Measurements from ENCODE around the gene PLA2G4F.

Gene PLA2G4F

DNA sequence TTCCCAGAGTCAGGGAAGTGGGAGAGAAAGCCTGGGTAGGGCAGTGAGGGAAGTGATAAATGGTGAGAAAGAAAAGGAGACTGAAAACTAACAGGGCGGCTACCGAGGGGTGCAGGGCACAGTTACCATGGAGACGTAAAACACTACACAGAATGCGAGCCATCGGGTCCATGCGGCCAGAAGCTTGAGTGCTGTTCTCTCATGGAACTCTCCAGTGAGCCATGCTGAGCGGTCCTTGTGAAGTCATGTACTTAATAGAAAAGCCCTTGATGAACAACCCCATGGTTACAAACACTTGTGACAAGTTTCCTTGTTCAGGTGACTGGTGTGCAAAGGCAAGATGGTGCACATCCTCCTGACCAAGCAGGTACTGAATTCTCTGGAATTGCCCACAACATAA, 3.7 kb upstream of the PLA2G4F start:
- in situ Hi-C loops (cut with MboI; ENCODE audit: low sequenced_read_pairs, unreplicated experiment): no loop called here
- no peak for DNase-seq (ENCODE audit: low spot score)
- TF ChIP-seq, protein P1, sequence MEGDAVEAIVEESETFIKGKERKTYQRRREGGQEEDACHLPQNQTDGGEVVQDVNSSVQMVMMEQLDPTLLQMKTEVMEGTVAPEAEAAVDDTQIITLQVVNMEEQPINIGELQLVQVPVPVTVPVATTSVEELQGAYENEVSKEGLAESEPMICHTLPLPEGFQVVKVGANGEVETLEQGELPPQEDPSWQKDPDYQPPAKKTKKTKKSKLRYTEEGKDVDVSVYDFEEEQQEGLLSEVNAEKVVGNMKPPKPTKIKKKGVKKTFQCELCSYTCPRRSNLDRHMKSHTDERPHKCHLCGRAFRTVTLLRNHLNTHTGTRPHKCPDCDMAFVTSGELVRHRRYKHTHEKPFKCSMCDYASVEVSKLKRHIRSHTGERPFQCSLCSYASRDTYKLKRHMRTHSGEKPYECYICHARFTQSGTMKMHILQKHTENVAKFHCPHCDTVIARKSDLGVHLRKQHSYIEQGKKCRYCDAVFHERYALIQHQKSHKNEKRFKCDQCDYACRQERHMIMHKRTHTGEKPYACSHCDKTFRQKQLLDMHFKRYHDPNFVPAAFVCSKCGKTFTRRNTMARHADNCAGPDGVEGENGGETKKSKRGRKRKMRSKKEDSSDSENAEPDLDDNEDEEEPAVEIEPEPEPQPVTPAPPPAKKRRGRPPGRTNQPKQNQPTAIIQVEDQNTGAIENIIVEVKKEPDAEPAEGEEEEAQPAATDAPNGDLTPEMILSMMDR (IDR thresholded peaks at IDR 0.05; ENCODE audit: borderline replicate concordance, control extremely low read depth, extremely low read depth, insufficient read depth, missing control alignments): no peak

DNA sequence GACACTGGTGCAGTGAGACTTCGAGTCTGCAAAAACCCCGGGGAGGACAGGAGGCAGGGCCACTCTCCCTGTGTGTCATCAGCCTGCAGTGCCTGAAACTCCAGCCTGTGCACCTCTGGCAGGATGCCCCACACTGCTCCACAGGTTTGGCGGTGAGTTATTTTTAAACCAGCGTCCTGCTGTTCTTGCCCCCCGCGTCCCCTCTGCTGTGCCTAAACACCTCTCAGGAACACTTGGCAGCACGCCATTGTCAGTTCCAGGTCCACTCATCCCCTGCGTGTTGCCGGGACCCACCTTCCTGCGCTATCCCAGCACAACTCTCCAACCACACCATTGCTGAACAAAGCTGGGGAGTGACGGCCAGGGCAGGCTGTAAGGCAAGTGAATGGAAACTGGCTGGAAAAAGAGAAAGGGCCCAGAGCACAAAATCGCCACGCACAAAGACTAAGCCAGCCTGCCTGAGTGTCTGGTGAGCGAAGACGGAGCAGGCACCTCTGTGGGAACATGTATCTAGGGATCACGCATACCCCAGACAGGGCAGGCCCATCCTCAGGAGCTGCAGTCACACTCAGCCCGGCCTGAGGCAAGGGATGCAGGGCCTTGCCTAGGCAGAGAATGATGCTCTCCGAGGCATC, 3.1 kb upstream of the PLA2G4F start:
- in situ Hi-C loops (cut with MboI; ENCODE audit: low sequenced_read_pairs, unreplicated experiment): no loop called here
- DNase-seq (ENCODE audit: low spot score): no peak
- TF ChIP-seq, protein P1 (IDR thresholded peaks at IDR 0.05; ENCODE audit: borderline replicate concordance, control extremely low read depth, extremely low read depth, insufficient read depth, missing control alignments): no peak

DNA sequence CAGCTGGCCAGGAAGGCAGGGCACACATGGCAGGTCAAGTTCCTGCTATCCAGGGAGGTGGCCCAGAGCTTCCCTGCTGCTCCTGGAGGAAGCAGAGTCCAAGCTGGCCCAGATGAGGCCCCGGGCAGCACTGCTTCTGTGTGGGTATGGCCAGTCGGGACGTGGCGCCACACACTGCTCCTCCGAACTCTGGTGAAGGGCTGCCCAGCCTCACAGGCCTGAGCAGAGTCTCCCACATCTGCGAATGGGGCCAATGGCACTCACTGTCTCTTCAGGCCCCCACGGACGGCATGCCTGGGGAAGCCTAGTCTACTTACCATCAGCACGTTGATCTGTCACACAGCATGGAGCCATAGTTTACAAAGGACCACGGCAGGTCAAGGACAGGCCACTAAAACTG, 2.5 kb upstream of the PLA2G4F start:
- TF ChIP-seq, protein P1 (IDR thresholded peaks at IDR 0.05; ENCODE audit: borderline replicate concordance, control extremely low read depth, extremely low read depth, insufficient read depth, missing control alignments): no peak
- in situ Hi-C loops (cut with MboI; ENCODE audit: low sequenced_read_pairs, unreplicated experiment): no loop called here
- DNase-seq (ENCODE audit: low spot score): no peak

DNA sequence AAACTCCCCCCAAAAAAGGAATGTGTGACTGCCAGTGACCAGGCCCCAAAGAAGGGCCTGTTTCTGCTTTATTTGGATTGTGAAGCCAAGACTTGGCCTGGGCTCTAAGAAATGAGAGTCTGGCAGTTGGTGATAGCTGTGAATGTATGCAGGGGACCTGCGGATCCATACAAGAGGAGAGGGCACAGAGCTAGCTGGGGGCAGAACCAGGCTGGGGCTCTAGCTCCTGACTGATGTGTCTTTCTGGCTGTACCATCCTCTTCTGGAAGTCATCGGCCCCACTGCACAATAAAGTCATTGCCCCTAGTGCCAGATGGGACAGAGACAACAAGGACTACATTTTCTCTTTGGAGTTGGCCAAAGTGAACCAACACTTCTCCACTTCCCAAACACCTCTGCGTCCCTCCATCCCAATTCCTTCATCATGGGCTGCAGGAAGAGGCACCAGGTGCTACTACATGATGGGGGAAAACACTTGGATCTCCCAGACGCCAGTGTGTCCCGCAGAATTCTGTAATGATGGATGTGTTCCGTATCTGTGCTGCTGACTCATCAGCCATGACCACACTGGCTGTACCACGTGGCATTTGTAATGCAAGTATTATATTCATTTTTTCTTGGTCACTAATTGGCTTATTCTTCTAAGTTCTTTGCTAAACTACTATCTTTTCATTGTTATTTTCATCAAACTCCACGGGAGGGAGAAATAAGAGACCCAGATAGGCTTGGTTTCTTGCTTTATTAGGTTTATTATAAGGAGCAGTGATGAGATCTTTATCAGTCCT, 1.7 kb upstream of the PLA2G4F start:
- in situ Hi-C loops (cut with MboI; ENCODE audit: low sequenced_read_pairs, unreplicated experiment): no loop called here
- DNase-seq (ENCODE audit: low spot score): no peak
- TF ChIP-seq, protein P1 (IDR thresholded peaks at IDR 0.05; ENCODE audit: borderline replicate concordance, control extremely low read depth, extremely low read depth, insufficient read depth, missing control alignments): no peak

DNA sequence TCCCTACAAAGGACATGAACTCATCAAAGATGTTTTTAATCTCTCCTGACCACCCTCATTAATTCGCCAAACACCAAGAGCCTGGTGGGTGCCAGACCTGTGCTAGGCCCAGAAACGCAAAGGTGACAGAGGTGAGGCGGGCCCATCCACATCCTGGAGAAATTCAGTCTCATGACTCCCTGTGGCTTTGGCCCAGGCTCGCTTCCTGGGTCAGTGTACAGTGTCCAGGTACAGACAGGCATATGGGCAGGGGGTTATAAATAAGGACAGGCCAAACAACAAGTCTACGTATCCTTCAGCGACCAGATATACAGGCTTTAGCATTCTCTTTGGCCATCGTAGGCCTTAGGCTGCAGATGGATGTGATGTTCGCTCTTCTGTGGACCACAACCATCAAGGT, 945 bp upstream of the PLA2G4F start:
- no peak for DNase-seq (ENCODE audit: low spot score)
- in situ Hi-C loops (cut with MboI; ENCODE audit: low sequenced_read_pairs, unreplicated experiment): no loop called here
- TF ChIP-seq, protein P1 (IDR thresholded peaks at IDR 0.05; ENCODE audit: borderline replicate concordance, control extremely low read depth, extremely low read depth, insufficient read depth, missing control alignments): no peak

DNA sequence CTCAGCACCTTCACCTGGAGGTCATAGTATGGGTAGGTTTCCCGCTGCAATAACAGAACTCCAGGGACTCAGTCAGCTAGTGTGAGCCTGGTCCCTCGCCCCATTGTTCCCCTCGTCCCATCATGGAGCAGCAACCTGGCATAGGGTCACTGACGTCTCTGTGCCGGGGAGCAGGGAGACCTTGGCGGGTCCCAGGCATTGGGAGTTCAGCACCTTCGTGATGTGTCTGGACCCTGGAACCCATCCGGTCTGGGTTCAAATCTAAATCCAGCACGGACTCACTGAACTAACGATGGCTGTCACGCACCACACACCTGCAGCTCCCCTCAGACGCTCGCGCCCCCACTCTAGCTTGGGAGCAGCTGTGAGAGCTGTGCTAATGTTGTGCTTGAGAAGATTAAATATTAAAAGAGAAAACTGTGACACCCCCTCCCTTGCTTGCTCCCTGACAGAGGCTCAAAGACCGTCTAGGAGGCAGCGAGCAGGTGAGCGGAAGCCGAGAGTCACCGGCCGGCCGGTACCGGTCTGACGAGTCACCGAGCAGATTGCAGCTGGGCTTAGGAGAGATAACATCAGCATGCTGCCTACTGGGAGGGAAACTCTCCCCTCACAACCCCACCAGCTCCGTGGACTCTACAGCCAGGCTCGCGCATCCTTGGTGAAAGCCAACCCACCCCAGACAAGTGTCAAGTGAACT, 742 bp downstream of the PLA2G4F start:
- in situ Hi-C loops (cut with MboI; ENCODE audit: low sequenced_read_pairs, unreplicated experiment): no loop called here
- DNase-seq (ENCODE audit: low spot score): no peak
- TF ChIP-seq, protein P1 (IDR thresholded peaks at IDR 0.05; ENCODE audit: borderline replicate concordance, control extremely low read depth, extremely low read depth, insufficient read depth, missing control alignments): no peak

All from GM13976 (cell line).